ENCODE data around the gene NOL4L.

NOL4L gene

GRCh38 chr20:32532246-32532645, 52.9 kb downstream of the NOL4L start:
- no peak overlapping the region for H3K4me3 ChIP-seq (ENCODE audit: low read depth in 1 of 2, low read length in 1 of 2)
- peaks cover 14 to 18% of the 10 kb centered on the region in 2 experiments for H3K4me1 ChIP-seq (ENCODE audit: control insufficient read depth in 1 of 2, insufficient read depth in 1 of 2, low read depth in 1 of 2, low read length in 1 of 2)
- no peak for TF ChIP-seq CTCF (IDR thresholded peaks at IDR 0.05)
- H3K36me3 ChIP-seq: no peaks in the 10 kb centered on the region
- H3K27ac ChIP-seq: no peak overlapping the region
- no peaks in the 10 kb centered on the region for H3K9me3 ChIP-seq
- peaks cover 63% of the 10 kb centered on the region for H3K27me3 ChIP-seq

- Histone ChIP-seq H3K4me1 (ENCODE audit: control insufficient read depth in 1 of 2, insufficient read depth in 1 of 2, low read depth in 1 of 2, low read length in 1 of 2) (no peaks in the 10 kb centered on the region), H3K27me3 (peaks cover 37% of the 10 kb centered on the region), H3K4me3 (ENCODE audit: low read depth in 1 of 2, low read length in 1 of 2) (no peak overlapping the region), H3K27ac (no peak overlapping the region), H3K36me3 (no peaks in the 10 kb centered on the region), H3K9me3 (no peaks in the 10 kb centered on the region)
- no peak for TF ChIP-seq CTCF (IDR thresholded peaks at IDR 0.05)
These were observed 56.0 kb downstream of the NOL4L start for GRCh38 chr20:32528905-32529670.

GRCh38 chr20:32528171-32528891, 56.8 kb downstream of the NOL4L start:
- no peaks in the 10 kb centered on the region for H3K9me3 ChIP-seq
- H3K36me3 ChIP-seq: no peaks in the 10 kb centered on the region
- no peak overlapping the region for H3K27ac ChIP-seq
- H3K27me3 ChIP-seq: peaks cover 30% of the 10 kb centered on the region
- no peaks in the 10 kb centered on the region for H3K4me1 ChIP-seq (ENCODE audit: control insufficient read depth in 1 of 2, insufficient read depth in 1 of 2, low read depth in 1 of 2, low read length in 1 of 2)
- H3K4me3 ChIP-seq (ENCODE audit: low read depth in 1 of 2, low read length in 1 of 2): no peak overlapping the region
- TF ChIP-seq CTCF (IDR thresholded peaks at IDR 0.05): no peak

GRCh38 chr20:32527447-32528055, 57.6 kb downstream of the NOL4L start:
- Histone ChIP-seq H3K9me3 (no peaks in the 10 kb centered on the region), H3K27me3 (peaks cover 29% of the 10 kb centered on the region), H3K4me3 (ENCODE audit: low read depth in 1 of 2, low read length in 1 of 2) (no peak overlapping the region), H3K27ac (no peak overlapping the region), H3K4me1 (ENCODE audit: control insufficient read depth in 1 of 2, insufficient read depth in 1 of 2, low read depth in 1 of 2, low read length in 1 of 2) (no peaks in the 10 kb centered on the region), H3K36me3 (no peaks in the 10 kb centered on the region)
- TF ChIP-seq CTCF (IDR thresholded peaks at IDR 0.05): no peak

GRCh38 chr20:32527052-32527446, 58.1 kb downstream of the NOL4L start:
- Histone ChIP-seq H3K4me1 (ENCODE audit: control insufficient read depth in 1 of 2, insufficient read depth in 1 of 2, low read depth in 1 of 2, low read length in 1 of 2) (no peaks in the 10 kb centered on the region), H3K27ac (no peak overlapping the region), H3K36me3 (no peaks in the 10 kb centered on the region), H3K27me3 (peaks cover 29% of the 10 kb centered on the region), H3K4me3 (ENCODE audit: low read depth in 1 of 2, low read length in 1 of 2) (no peak overlapping the region), H3K9me3 (no peaks in the 10 kb centered on the region)
- no peak for TF ChIP-seq CTCF (IDR thresholded peaks at IDR 0.05)
